ENCODE measurements around the gene FAM167B.

Gene FAM167B

DNA sequence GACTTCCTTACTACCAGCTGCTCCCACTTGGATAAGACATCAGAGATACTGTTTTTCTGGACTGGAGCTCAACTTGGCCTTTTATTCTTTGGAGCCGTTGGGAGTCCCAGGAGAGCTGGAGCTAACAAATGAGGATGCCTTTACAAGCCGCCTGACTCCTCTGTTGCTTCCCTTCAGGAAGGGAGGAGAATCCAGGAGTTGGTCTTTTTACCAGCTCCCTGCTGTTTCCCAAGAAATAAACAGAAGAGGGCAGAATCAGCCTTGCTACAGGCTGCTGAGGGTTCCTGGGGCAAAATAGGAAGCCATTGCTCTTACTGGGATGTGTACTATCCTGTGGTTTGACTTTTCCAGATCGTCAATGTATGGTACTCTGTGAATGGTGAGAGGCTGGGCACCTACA lies 23.3 kb upstream of the FAM167B start:
- no peak for DNase-seq (ENCODE audit: low read depth)

DNA sequence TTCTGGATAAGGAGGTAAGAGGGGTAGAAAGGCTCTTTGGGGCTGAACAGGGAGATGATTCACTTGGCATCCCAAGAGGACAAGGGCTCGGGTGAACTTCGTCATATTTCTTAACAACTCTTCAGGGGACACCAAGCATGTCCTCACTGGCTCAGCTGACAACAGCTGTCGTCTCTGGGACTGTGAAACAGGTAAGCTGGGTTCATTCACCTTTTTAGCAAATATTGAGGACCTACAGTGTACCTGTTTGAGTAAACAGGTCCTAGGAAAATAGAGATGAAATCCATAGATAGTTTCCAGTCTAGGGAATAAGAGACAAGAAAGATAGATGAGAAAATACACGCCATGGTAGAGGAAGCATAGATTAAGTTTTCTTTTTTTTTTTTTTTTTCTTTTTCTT lies 22.7 kb upstream of the FAM167B start:
- no peak for DNase-seq (ENCODE audit: low read depth)

DNA sequence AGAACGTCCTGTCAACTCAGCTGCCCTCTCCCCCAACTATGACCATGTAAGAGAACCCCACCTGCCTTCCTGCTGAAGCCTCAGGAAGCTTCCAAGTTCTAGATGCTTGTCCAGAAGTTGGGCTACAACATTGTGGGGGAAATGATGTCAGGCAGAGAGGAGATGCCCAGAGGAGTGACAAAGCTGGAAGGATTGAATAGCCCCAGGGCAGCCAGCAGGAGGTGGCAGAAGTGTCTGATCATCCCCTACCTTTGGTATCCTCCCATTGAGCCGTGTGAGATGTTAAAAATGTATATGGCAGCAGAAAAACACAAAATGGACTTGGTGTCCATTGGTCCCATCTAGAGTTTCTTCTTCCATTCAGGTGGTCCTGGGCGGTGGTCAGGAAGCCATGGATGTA lies 18.3 kb upstream of the FAM167B start:
- no peak for DNase-seq (ENCODE audit: low read depth)

DNA sequence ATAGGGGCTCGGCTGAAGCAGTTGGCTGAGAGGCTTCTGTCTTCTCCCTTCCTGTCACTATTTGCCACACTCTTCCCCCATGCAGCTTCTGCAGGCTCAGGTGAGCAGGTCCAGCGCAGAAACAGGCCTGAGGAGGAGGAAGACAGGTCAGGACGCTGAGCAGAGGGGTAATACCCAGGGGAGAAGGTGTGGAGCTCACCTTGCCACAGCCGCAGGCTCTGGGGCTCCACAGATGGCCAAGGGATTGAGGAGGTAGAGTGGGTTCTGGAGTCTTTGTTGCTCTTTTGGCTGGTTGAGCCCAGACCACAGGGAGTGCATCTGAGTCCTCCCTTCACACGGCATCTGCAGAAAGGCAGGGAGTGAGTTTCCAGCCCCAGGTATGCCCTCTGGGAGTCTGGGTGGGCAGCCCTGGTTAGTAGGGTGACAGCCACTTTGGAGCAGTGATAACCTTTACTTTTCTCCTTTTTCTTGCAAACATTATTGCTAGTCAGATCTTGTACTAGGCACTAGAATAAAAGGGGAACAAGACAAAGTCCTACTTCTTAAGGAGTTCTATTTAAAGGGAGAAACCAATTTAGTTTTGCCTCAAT lies 15.1 kb upstream of the FAM167B start:
- DNase-seq (ENCODE audit: low read depth) = no peak

DNA sequence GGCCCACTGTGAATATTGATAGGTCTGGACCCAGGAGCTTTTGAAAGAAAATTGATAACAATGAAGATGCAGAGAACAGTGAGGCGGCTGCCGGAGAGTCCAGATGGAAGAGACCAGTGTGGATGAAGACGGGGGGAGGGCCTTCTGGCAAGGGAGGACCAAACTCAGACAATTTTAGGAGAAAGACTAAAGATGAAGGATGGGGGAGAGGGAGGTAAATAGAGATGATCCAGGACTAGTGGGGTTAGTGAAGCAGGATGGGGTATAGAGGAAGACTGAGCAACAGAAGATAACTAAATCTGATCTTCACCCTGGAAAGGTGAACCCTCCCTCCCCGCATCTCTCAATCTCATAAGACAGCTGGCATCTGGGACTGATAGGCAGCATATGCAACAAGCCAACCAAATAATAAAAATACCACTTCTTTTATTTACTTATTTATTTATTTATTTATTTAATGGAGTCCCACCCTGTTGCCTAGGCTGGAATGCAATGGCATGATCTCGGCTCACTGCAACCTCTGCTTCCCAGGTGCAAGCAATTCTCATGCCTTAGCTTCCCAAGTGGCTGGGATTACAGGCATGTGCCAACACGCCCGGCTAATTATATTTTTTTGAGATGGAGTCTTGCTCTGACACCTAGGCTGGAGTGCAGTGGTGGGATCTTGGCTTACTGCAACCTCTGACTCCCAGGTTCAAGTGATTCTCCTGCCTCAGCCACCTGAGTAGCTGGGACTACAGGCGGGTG lies 14.3 kb upstream of the FAM167B start:
- DNase-seq (ENCODE audit: low read depth) = no peak

DNA sequence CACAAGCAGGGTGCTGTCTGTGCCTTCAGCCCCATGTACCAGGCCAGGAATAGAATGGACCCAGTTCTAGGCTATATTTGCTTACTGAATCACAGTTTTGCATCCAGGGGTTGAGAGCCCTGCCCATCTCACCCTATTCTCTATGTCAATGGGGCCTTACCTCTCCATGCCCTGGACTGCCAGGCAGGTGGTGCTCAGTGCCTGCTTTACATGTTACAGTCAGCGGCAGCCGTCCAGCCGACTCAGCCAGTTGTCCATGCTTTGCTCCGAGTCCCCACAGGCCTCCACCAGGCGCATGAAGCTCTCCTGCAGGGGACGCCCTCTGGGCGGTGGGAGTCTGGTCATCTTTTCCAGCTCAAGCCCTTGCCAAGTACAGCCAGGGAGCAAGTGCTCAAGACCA lies 12.2 kb upstream of the FAM167B start:
- no peak for DNase-seq (ENCODE audit: low read depth)

DNA sequence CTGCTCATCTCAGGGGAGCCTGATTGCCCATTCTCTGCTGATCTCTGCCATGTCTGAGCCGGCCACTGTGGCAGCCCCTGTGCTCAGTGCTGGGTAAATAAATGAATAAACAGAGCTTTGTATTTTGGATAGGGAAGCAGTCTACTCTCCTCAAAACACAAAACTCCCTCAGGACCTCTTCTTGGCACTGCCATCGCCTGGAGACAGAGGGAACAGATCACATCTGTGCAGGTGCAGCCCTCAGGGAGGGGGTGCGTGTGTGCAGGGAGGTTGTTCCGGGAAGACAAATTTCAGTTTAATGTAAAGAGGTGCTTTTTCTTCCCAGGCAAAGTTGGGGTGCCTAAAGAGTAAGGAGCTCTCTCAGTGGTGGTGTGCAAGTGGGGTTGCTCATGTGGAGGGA lies 7.7 kb upstream of the FAM167B start:
- no peak for DNase-seq (ENCODE audit: low read depth)

DNA sequence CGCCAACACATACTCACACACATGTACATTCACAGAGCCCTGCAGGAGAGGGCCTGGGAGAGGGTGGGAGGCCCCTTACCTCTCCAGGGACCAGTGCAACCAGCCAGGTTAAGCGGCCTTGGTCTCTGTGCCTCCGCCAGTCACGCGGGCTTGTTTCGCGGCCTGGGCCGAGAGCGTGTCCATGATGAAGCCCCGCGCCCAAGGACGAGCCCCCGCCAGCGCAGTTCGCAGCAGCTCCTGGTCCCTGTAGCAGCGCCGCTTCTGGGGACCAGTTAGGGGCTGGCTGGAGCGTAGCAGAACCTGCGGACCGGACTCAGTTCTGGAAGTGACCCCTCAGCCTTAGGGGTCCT lies 7.3 kb upstream of the FAM167B start:
- DNase-seq (ENCODE audit: low read depth) = no peak

DNA sequence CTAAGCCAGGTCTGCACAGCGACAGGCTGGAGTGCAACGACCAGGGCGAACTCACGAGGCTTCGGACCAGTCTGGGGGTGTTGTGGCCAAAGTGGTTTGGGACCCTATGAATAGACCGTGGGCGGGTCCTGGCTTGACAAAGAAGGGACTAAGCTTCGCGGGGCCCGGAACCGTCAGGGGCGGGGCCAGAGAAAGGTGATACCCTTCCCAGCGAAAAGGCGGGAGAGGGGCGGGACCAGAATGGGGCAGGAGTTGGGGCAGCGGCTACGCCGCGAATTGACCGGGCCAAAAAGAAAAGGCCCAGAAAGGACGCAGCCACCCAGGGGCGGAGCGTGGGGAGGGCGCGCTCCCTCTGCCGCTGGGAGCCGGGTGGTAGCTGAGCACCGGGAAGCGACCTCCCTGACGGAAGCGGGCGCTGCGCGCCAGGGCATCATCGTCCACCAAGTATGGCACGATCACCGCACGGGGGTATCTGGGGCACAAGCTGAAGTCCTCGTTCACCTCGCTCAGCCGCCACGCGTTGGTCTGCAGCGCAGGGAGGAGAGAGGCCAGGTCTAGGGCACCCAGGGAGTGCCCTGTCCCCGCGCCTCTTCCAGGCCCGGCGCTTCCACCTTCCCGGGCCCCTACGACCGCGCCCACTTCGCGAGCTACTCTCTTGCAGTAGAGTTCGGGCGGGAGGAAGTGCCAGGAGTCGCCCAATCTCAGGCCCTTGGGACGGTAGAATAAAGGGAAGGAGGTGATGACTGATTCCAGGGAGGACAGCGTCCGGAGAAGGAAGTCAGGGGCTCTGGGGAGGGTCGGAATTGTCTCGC lies 6.7 kb upstream of the FAM167B start:
- no peak for DNase-seq (ENCODE audit: low read depth)

DNA sequence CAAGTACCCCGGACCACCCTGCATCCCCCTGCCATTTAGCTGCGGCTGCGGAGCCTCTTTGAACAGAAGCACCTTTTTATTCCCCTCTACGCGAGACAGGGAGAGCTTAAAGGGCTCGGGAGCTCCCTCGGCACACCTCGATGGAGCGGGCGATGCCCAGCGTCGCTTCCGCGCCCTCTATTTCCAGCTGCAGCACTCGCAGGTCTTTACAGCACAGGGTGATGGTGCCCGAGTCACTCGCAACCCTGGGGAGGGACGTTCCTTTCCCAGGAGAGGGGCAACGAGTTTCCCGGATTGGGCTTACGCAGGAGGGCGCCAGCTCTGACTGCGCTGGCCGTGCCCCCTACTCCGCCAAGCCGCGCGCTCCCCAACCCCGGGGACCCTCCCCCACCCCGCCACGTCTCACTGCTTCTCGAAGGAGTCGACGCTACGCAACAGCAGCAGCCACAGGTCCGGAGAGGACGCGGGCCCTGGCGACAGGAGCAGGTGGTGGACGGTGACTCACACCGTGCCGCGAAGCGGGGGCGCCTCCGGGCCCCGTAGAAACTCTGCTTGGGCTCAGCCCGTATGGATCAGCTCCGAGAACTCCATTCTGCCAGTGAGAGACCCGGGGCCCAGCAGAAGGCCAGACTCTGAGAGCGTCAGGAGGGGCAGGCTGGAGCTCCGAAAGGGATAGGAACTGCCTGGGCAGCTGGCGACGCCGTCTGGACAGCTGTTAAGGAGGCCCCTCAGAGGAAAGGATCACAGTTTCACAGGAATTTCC lies 5.8 kb upstream of the FAM167B start:
- no peak for DNase-seq (ENCODE audit: low read depth)

DNA sequence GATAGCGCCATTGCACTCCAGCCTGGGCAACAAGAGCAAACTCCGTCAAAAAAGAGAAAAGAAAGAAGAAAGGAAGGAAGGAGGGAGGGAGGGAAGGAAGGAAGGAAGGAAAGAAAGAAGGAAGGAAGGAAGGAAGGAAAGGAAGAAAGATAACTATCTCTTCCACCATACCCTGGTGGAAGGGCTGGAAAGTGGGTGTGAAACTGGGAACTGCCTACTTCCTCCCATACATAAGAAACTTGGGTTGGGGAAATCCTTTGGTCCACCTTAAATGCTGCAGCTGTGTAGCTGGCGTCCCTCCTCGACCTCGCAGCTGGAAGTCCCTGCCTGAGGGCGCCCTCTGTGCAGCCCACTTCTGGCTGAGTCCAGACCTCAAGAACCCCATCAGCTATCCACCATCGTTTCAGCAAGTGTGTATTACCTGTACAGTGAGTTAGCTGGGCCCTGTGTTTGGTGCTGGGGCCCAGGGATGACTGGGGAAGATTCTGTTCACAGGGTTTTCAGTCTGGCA lies 4.6 kb upstream of the FAM167B start:
- DNase-seq (ENCODE audit: low read depth) = no peak

DNA sequence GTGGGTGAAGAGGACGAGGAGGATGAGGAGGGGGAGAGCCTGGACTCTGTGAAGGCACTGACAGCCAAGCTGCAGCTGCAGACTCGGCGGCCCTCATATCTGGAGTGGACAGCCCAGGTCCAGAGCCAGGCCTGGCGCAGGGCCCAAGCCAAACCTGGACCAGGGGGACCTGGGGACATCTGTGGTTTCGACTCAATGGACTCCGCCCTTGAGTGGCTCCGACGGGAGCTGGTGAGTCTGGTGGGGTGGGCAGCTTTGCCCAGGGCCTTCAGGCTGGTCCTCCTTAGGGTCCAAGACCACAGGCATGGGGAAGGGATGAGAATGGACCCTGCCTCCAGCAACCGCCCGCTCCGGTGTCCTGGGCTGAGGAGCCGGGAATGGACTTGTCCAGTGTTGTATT lies 430 bp downstream of the FAM167B start:
- DNase-seq (ENCODE audit: low read depth) = no peak

DNA sequence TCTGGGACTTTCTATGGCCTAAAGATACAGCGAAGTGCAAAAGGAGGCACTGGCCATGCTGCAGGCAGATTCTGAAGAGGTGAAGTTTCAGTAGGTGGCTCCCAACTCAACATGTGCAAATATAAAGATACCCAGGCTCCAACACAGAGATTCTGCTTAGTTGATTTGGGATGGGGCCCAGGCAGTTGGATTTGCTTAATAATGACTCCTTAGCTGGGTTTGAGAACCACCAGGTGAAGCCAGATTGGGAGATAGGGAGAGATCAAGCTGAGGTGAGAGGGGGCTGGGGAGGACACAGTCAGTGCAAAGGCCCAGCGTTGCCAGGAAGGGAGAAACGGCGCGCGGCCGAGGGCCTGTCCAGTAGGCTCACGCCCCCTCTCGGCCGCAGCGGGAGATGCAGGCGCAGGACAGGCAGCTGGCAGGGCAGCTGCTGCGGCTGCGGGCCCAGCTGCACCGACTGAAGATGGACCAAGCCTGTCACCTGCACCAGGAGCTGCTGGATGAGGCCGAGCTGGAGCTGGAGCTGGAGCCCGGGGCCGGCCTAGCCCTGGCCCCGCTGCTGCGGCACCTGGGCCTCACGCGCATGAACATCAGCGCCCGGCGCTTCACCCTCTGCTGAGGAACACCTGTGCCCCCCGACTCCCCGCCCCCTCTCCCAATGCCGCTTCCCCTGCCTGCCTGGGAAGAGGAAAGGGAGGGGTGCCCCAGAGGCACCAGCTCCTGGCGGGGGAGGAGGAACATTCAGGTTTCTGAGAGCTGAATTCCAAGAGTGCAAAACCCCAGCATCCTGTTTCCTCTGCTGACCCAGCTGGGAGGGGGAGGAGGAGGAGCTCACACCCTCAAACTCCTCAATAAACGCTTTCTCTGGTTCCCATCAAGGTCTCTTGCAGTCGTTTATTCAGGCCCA lies 1.2 kb downstream of the FAM167B start:
- peak; percentile 62 for DNase-seq (ENCODE audit: low read depth)

DNA sequence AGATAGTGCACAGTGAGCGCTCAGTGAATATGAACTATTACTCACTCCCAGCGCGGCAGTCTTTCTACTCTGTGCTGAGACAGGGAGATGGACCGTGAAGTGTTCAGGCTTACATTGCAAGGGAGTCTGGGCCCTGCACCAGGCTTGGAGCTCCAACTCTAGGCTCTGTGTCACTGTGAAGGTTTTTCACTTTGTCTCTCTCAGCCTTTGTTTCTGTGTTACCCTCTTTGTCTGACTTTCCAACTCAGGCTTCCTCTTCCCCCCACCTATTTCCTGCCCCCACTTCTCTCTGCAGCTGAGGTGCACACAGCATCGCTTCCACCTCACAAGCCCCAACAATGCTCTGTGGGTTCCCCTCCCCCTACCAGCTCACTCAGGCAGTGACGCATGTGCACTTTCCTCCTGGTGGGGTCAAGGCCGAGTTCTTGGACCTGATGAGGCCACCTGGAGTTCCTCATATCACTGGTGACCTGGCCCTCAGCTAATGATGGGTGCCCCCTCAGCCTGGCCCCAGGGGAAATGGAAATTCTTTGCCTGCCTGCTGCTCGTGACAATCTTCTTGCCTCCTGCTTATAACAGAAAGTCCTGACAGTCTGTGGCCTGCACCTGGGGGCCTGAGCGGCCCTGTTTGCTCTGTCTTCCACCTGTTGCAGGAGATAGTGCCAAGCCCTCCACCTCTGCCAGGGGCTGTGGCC lies 3.0 kb downstream of the FAM167B start:
- DNase-seq (ENCODE audit: low read depth) = peak; percentile 34

DNA sequence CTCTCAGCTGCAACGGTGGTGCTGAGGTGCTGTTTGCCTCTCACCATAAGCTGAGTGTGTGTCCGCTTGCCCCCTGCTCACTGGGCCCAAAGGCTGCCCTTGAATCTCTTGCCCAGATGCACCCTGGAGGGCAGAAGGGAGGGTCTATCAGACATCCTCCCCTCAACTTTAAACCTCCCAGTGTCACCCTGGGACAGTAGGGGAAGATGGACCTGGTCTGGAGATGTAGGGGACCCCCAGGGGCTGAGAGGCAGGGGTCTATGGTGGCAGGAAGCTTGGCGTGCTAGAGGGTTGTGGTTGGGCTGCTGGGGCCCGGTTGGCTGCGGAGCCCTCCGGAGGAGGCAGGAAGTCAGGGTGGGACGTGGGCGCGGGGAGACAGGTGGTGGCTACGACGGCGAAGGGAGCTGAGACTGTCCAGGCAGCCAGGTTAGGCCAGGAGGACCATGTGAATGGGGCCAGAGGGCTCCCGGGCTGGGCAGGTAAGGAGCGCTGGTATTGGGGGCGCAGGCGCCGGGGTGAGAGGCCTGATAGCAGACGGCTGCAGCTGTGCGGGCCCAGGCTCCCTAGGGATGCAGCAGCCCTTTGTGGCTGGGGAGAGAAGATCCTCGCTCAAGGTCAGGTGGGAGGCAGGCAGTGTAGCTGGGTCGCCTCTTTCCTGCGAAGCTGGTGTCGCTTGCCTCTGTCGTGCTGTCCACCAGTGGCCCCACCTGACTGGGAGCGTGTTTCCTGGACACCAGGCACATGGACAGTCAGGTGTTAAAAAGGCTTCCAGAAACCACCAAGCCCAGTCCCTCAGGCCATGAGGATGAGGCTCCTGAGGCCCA lies 4.1 kb downstream of the FAM167B start, which contains the start of gene LCK:
LCK (plus strand) TSS at position 373 of the 824 bp plus-strand sequence. CDS start 23,065 bp downstream, outside the sequence.
- DNase-seq (ENCODE audit: low read depth) = no peak

DNA sequence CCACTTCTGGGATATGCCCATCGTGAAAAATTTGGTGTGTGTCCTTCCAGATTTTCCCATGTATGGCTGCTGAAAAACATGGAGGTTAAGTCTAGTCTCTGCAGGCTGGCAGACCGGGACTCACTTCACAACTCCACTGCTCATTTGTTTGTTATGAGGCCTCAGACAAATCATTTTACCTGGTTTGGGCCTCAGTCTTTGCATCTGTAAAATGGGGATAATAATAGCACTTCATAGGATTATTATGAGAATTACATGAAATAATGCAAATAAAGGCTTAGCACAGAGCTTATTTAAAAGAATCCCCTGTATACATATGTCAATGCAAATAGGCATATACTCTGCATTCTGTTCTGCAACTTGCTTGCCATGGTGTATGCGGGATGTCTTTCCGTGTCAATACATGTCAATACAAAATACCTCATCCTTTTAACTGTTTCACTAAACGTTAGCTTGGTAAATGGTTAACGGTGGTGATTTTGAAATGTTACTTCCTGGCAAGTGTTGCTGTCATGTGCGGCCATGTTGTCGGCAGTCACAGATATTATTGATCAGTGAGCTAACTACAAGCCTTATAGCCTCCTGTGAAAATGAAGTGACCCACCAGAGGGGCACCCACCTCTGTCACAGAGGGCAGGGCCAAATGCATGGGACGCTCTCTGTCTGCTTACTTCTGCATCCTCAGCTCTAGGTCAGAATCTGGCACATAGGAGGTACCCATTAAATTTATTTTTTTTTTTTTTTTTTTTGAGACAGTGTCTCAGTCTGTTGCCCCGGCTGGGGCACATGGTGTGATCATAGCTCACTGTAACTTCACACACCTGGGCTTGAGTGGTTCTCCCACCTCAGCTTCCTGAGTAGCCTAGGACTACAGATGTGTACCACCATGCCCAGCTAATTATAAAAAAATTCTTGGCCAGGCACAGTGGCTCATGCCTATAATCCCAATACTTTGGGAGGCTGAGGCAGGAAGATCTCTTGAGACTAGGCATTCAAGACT lies 8.3 kb downstream of the FAM167B start:
- DNase-seq (ENCODE audit: low read depth) = no peak

DNA sequence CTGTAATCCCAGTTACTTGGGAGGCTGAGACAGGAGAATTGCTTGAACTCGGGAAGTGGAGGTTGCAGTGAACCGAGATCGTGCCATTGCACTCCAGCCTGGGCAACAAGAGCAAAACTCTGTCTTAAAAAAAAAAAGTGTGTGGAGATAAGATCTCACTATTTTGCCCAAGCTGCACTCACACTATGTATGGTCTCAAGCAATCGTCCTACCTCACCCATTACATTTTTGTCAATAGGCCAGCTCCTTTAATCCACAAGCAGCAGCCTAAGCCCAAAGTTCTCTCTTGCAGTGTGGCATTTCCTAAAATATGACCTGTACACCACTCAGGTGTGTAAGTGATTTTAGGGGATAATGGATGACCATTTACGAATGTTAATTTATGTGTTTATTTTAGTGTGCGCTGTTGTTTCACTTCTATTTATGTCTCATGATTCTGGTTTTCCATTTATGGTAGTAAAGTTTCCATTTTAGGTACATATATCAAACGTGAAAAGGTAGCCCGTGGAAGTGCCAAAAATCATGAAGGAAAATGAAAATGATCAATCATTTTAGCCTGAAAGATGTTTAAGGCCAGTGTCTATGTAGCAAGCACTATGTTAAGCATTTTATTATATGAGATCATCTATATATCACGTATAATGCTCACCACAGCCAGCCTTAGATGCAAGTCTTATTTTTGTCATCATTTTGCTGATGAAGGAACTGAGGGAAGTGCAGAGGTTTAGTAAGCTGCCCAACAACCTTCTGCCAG lies 9.6 kb downstream of the FAM167B start:
- DNase-seq (ENCODE audit: low read depth) = no peak

DNA sequence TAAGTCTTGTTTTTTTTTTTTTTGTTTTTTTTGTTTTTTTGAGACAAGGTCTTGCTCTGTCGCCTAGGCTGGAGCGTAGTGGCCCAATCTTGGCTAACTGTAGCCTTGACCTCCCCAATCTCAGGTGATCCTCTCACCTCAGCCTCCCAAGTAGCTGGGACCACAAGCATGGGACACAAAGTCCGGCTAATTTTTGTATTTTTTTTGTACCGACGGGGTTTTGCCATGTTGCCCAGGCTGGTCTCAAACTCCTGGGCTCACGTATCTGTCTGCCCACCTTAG lies 10.1 kb downstream of the FAM167B start:
- DNase-seq (ENCODE audit: low read depth) = no peak

Data from iris pigment epithelial cell (primary cell).